ENCODE measurements around the gene KMT2D.

KMT2D gene

DNA sequence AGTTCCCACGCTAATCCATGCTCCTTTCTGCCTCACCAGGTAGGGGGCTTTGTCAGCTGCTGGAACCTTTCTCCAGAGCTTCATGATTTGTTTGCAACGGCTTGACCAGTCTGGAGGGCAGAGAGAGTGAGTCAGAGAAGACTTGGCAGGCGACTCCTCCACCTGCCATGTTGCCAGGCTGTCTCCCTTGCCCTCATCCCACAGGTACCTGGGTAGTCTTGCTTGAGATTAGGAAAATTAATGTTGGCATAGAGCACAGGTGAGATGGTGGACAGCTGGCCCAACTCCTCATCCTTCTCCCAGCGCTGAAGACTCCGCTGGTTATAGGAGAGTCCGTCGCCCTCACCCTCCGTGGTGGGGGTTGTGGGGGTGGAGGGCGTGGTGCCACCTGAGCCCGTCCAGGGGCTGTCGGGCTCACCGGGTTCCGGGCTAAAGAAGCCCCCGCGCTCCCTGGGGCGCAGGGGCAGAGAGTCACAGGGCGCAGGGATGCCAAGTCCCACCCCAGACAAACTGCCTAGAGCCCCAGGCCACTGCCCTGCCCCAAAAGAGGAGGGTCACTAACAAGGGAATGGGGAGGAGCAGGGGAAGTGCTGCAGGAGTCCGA, 18.6 kb downstream of the KMT2D start:
- no peak for DNase-seq (ENCODE audit: low read depth in 2 of 2)
- H3K4me3 ChIP-seq (replicated peaks in 1 of 2; ENCODE audit: low read depth in 2 of 2, low read length in 2 of 2), result no peak overlapping the region
- TF ChIP-seq, protein P1, sequence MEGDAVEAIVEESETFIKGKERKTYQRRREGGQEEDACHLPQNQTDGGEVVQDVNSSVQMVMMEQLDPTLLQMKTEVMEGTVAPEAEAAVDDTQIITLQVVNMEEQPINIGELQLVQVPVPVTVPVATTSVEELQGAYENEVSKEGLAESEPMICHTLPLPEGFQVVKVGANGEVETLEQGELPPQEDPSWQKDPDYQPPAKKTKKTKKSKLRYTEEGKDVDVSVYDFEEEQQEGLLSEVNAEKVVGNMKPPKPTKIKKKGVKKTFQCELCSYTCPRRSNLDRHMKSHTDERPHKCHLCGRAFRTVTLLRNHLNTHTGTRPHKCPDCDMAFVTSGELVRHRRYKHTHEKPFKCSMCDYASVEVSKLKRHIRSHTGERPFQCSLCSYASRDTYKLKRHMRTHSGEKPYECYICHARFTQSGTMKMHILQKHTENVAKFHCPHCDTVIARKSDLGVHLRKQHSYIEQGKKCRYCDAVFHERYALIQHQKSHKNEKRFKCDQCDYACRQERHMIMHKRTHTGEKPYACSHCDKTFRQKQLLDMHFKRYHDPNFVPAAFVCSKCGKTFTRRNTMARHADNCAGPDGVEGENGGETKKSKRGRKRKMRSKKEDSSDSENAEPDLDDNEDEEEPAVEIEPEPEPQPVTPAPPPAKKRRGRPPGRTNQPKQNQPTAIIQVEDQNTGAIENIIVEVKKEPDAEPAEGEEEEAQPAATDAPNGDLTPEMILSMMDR (IDR thresholded peaks at IDR 0.05; ENCODE audit: low read depth, low read length), result no peak

- DNase-seq (ENCODE audit: low read depth in 2 of 2), result no peak
- TF ChIP-seq, protein P1 (IDR thresholded peaks at IDR 0.05; ENCODE audit: low read depth, low read length), result no peak
- no peak overlapping the region for H3K4me3 ChIP-seq (replicated peaks in 1 of 2; ENCODE audit: low read depth in 2 of 2, low read length in 2 of 2)
Observed at GRCh38 chr12:49041036-49041880, 19.3 kb downstream of the KMT2D start.

DNA sequence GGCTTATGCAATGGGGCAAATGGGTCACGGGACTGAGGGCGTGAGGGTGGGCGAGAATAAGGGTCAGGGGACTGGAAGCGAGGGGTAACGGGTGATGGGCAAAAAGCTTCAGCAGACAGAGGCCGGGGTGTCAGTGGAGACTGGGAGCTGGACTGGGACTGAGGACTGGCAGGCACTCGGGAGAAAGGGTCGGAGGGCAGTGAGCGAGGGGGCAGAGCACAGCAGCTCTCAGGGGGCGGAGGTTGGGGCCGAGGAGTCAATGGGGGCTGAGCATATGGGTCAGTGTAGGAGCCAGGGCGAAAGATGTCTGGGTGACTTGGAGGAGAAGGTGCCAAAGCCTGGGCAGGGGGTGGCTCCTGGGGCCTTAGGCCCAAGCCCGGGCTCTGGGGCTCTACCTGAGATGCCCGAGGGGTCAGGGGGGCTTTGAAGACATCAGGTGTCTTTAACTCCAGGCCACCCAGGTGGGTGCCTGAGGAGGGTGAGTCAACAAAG, 20.2 kb downstream of the KMT2D start:
- TF ChIP-seq, protein P1 (IDR thresholded peaks at IDR 0.05; ENCODE audit: low read depth, low read length), result no peak
- DNase-seq (ENCODE audit: low read depth in 2 of 2), result no peak
- H3K4me3 ChIP-seq (replicated peaks in 1 of 2; ENCODE audit: low read depth in 2 of 2, low read length in 2 of 2), result no peak overlapping the region

GRCh38 chr12:49039421-49040363, 20.9 kb downstream of the KMT2D start:
- TF ChIP-seq, protein P1 (IDR thresholded peaks at IDR 0.05; ENCODE audit: low read depth, low read length), result no peak
- no peak overlapping the region for H3K4me3 ChIP-seq (replicated peaks in 1 of 2; ENCODE audit: low read depth in 2 of 2, low read length in 2 of 2)
- DNase-seq (ENCODE audit: low read depth in 2 of 2), result no peak

DNA sequence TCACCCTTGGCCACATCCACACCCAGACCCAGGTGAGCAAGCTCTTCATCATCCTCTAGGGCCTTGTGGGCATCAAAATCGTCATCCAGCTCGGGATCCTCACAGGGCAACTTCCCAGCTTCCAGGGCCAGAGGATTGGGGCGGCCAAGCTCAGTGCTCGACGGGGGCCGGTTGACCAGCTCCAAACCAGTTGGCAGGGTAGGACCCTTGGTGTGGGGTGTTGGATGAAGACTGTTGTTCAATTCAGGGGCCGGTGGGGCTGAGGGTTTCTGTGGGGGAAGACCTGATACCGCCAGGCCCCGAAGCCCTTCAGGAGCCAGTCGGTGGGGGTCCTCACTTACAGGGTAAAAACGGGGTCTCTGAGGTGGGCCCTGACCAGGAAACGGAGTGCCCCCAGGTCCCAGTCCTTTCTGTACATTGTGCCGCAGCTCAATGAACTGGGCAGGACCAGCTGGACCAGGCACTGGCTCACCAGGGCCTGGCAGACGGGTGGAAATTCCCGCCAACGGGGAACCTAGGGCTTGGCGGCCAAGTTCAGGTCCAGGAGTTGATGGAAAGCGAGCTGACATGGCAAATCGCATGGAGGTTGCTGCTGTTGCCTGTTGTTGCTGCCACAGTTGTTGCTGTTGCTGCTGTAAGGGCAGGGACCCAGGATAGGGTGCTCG, 22.2 kb downstream of the KMT2D start:
- TF ChIP-seq, protein P1 (IDR thresholded peaks at IDR 0.05; ENCODE audit: low read depth, low read length), result no peak
- no peak for DNase-seq (ENCODE audit: low read depth in 2 of 2)
- no peak overlapping the region for H3K4me3 ChIP-seq (replicated peaks in 1 of 2; ENCODE audit: low read depth in 2 of 2, low read length in 2 of 2)

DNA sequence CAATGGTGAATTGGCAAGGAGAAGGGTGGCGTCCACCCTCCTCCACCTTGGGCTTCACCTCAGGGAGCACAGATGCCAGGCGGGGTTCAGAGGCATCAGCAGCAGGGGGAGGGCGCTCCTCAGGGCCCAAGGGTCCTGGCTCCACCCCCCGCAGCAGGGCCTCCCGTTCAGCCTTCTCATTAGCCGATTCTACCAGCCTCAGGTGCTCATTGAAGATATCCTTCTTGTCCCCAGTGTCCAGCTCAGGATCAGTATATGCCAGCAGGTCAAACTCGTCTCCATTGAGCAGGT, 22.7 kb downstream of the KMT2D start:
- TF ChIP-seq, protein P1 (IDR thresholded peaks at IDR 0.05; ENCODE audit: low read depth, low read length), result no peak
- no peak for DNase-seq (ENCODE audit: low read depth in 2 of 2)
- no peak overlapping the region for H3K4me3 ChIP-seq (replicated peaks in 1 of 2; ENCODE audit: low read depth in 2 of 2, low read length in 2 of 2)
